Glomerular endothelial cell (primary cell): ENCODE measurements around the gene YWHAQ. TPM values are rescaled to one million over a fixed set of nuclear protein-coding genes. Genes with fewer than 3 reads are reported as not detected.

Experiments used
- DNase-seq: peaks from one replicate; pipeline ENCODE4 v3.0.0-alpha.2; 2011; ENCODE audit warnings: low read depth, low spot score; ENCODE audit errors: extremely low read depth
- total RNA-seq: library from RNA; depleted of rRNA; stranded (reverse); fragments of >200 nt; gene quantifications from 2 replicates; pipeline ENCODE4 v1.2.3, GENCODE V29; 2015

The YWHAQ gene
- total RNA-seq: 305 and 357 TPM in 2 replicates

DNA sequence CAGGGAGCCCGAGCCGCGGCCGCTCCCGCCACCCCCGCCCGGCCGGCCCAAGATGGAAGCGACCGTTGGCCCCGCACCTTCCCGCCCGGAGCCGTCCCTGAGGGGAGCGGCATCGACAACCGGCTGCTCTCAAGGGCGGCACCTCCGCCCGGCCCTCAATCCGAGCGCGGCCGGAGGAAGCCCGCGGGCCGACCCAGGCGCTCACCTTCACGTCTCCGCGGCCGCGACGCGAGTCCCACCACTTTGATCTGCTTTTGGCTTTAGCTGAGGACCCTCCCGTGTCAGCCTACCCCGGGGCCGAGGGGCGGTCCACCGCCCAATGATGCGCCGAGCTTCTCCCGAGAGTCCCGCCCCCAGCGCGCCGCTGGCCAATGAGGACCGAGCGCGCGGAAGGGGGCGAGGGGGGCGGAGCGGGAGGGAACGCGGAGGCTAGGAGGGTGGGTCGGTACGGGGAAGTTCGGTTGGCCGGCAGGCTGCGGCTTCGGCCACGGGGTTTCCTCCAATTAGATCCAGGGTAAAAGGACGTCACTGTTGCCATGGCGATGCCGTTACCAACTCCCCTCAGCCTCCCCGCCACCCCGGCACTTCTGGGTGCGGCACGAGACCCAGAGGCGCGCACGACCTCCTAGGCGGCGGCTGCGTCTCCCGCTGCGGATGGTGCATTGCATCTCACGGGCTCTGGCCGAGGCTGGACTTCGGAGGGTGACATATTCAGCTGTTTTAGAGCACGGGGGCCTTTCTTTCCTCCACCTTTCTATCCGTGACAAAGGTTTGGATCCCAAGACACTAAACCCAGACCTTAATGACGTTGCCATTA, at the start of gene YWHAQ:
Gene YWHAQ, minus strand, starts transcription at position 262 of the 817 bp plus-strand sequence. CDS start 545 bp downstream, outside the sequence.
- peak; percentile 75 for DNase-seq

DNA sequence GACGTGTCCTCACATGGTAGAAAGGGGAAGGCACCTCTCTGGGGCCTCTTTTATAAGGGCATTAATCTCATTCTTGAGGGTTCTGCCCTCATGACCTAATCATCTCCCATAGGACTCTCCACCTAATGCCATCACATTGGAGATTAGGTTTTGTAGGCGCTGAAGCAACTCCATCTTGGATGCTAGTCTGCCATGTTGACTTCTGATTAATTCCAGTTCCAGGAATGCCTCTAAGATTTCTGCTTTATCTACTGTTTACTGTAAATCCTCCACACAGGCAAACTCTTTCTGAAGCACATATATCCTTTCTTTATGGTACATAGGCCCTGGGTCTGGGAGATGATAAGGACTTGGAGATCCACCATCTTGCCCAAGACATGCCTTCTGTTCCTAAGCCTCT, 49.3 kb upstream of the YWHAQ start:
- DNase-seq: no peak

GRCh38 chr2:9679218-9679617, 48.4 kb upstream of the YWHAQ start:
- no peak for DNase-seq

DNA sequence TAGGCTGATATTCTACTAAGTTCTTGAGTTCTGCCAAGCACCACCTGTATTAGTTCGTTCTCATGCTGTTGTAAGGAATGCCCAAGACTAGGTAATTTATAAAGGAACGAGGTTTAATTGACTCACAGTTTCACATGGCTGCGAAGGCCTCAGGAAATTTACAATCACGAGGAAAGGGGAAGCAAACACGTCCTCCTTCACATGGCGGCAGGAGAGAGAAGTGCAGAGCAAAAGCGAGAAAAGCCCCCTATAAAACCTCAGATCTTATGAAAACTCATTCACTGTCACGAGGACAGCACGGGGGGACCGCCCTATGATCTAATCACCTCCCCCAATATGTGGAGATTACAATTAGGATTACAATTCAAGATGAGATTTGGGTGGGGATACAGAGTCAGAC, 47.7 kb upstream of the YWHAQ start:
- DNase-seq: no peak

- DNase-seq: peak; percentile 71
Observed at GRCh38 chr2:9675415-9676351, 44.9 kb upstream of the YWHAQ start.

DNA sequence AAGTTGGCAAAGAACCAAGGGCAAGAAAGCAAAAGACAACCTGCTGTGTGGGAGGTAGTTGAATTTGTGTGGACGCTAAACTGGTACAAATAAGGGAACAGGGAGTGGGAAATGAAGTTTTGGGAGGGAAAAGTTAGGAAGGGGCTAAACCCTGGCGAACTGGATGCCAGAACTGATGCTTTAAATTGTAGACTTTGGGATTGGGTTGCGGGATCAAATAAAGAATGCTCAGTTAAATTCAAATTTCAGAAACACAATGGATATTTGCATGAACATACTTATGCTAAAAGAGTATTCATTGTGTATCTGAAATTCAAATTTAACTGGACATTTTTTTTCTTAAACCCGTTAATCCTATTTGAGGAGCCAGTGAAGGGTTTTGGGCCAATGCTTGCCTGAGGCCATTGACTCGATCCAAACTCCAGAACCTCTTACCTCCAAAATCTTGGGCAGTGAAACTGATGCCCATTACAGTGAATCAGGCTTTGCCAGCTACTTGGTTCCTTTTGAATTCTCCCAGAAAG, 44.2 kb upstream of the YWHAQ start:
- no peak for DNase-seq

- DNase-seq: no peak
Observed at GRCh38 chr2:9673914-9674481, 43.2 kb upstream of the YWHAQ start.

DNA sequence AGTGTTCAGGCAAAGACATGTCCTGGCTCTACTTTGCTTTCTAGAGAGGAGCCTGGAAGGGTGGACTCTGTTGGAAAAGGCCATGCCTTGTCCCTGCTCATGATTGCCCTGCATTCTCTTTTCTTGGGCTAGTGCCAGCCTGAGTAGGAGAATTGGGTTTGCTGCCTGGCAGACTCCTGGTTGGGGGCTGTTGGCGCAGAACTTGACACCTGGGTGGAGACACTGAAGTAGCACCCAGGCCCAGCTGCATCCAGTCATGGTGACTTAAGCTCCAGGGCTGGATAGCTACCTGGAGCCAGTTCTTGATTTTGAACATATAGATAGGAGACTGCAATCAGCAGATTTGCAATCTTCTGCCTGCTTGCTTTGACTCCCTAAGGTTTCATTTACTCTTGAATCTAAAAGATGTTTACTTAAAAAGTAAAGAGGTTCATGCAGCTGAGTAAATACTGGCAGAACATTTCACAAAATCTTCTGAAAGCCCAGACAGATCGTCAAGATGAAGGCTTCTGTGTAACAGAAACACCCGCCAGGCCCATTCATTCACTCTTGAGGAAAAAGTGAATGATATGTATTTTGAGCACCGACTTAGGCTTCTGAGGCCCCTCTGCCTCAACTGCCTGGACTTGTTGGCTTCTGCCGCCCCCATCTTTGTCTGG, 38.0 kb upstream of the YWHAQ start:
- no peak for DNase-seq

DNA sequence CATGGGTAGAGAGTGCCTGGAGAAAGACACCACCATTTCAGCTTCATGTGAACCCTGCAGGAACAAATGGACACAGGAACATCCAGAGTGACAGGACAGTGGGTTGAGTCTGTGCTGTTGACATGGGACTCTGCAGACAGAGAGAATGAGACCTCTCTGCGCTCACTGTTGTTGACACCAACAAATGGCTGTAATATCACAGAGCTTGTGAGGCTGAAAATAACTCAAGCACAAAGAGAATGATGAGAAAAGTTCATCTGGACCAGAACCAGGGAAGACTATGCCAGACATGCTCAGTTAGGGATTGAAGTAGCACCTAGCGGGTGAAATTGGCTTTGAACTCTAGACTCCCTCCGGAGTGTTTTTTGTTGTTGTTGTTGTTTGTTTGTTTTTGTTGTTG, 37.0 kb upstream of the YWHAQ start:
- DNase-seq: no peak

DNA sequence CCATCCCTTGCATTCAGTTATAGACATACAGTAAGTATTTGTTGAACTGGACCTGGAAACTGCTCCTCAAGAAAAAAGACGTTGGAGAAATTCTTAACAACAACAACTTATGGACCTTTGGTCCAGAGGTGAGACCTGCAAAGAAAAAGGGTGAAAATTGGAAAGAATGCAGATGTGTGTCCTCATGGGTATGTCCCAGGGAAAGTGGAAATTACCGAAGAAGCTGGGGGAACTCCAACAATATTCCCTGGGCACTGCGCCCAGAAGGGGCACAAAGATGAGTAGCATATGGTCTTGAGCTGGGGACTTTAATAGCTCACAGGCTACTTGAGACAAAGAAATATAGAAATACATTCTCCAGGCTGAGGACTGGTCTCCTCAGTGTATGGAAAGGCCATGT, 35.5 kb upstream of the YWHAQ start:
- DNase-seq: no peak

GRCh38 chr2:9665898-9666297, 35.1 kb upstream of the YWHAQ start:
- no peak for DNase-seq

- no peak for DNase-seq
Observed at GRCh38 chr2:9664365-9664764, 33.6 kb upstream of the YWHAQ start.

DNA sequence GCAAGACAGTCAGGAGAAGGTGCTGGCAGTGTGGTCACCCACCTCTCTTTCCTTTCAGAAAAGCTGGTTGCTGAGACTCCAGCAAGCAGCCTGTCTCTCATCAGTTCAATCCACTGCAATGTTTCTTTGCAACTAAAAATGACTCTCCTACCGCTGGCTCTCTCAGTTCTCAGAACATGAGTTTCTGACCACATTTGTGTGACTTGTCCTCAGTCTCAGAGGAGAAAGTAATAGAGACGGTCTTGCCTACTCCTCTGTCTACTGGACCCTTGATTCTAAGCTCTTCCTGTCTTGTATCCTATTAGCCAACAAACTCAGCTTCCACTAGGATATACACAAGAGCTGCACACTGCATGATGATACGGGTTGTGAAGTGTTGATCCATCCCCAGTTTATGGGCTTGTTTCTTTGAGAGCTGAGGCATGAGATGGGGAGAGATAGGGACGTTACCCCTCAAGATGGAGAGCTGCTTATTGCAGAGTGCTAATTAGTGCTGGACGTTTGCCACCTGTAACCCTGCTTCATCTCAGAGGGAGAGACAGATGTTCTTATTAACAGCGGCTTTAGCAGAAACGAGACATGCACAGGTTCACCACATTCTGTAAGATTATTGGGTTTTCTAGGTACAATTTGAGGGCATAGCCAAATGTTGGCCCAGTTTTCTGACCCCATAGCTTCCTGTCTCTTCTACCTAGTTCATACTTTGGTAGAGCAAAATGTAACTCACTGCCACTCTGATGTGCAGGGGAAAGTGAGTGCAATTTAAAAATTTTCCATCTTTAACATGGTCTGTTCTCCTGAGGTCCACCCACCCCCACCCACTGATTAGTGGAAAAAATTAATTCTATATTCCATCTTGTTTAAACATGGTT, 32.4 kb upstream of the YWHAQ start:
- DNase-seq: no peak

DNA sequence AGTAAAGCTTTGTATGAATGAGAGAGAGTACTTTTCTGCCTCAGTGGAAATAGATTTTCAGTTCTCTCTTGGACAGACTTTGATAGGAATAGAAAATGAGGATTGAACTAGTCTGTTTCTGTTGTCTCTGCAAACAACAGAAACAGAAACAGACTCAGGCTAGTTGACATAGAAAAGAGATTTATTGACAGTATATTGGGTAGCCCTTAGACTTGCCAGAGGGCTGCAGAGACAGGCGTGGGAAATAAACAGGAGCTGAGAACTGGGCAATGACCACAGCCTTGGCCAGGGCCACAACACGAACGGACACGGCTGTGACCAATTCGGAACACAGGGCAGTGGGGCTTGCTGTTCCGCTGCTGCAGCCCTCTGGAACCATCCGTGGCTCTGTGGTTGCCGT, 30.5 kb upstream of the YWHAQ start:
- no peak for DNase-seq

DNA sequence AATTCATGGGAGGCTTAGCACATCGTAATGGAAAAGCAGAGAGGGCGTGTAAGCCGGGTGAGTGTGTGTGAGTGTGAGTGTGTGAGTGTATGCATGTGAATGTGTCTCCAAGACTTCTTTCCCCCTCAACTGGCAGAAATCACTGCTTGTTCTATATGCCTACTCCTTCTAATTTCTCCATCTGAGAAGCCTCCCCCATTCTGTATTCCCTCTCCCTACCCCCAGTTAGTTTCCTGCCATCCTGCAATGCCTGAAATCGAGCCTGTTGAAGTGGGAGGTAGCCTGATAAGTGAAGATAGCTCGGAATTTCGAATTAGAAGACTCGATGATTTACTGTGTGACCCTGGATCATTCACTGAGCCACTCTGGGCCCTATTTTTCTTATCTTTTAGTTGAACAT, 30.0 kb upstream of the YWHAQ start:
- no peak for DNase-seq

DNA sequence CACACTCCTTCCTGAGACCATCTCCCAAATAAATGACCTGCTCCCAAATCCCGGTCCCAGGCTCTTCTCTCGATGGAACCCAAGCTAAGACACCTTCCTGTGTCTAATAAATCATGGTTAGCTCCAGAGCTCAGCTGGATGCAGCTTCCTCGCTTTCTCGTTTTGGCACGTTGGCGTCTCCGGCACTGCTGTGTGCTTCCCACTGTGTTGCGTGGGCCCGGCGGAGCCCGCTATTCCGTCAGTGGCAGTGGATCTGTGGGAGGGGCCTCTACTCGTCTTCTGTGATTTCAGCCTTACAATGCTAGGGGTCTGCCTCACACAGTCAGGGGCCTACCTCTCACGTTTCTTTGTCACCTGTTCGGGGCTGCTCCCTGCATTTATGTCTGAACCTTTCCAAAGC, 29.4 kb upstream of the YWHAQ start:
- DNase-seq: no peak

DNA sequence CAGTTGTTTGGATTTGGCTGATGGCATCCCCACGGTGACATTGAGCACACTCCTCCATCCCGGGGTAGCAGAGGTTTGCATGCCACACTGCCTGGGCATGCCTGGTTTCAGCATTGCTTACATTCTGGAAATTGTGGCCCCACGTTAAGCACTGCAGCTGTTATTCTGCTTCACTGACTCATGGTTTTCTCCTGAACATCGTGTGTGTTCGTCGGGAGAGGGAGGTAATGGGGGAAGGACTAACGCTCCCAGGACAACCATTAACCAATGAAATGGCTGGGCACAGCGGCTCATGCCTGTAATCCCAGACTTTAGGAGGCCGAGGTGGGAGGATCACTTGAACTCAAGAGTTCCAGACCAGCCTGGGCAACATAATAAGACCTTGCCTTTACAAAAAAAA, 28.2 kb upstream of the YWHAQ start:
- no peak for DNase-seq

- DNase-seq: no peak
Observed at GRCh38 chr2:9657731-9658130, 26.9 kb upstream of the YWHAQ start.

GRCh38 chr2:9657083-9657482, 26.3 kb upstream of the YWHAQ start:
- DNase-seq: no peak

DNA sequence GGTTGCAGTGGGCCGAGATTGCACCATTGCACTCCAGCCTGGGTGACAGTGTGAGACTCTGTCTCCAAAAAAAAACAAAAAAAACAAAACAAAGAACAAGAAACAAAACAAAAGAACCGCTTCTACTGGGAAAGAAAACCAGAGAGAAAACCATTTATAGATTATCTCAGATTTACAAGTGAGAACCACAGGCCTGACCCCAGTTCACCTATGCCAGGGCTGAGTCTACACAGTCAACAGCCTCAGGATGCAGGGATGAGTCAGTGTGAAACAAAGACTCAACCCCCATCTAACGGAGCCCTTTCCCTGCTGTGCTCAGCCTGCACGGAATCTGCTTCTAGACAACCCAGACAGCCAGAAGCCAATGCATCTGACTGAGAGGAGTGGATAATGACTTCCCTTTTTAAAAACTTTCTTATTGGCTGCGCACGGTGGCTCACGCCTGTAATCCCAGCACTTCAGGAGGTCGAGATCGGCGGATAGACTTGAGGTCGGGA, 25.5 kb upstream of the YWHAQ start:
- peak; percentile 45 for DNase-seq
